OCI-LY1 (cell line): ENCODE results near the gene TPRG1.

Source experiments
- H2AFZ ChIP-seq: fragments of 200-600 bp; sonication (generic), shearing (Covaris generic); 2 replicates; pipeline ENCODE4 v1.6.0; 2014; ENCODE audit warnings: antibody characterized with exemption, mild to moderate bottlenecking, low read length
- H3F3A ChIP-seq: fragments of 200-600 bp; sonication (generic), shearing (Covaris generic); 2 replicates; pipeline ENCODE4 v1.6.0; 2014; ENCODE audit warnings: mild to moderate bottlenecking, antibody characterized with exemption, low read length, moderate library complexity; ENCODE audit not compliant: insufficient read depth
- H3K27ac ChIP-seq: fragments of 200-600 bp; sonication (generic); 2 replicates; pipeline ENCODE4 v1.5.1; 2014; ENCODE audit warnings: low read length, mixed run types, mild to moderate bottlenecking, low read depth; ENCODE audit not compliant: poor library complexity, severe bottlenecking
- H3K27me3 ChIP-seq: fragments of 200-600 bp; sonication (generic); 2 replicates; pipeline ENCODE4 v1.6.0; 2014; ENCODE audit warnings: antibody characterized with exemption, mild to moderate bottlenecking, low read length, moderate library complexity; ENCODE audit not compliant: insufficient read depth
- H3K36me3 ChIP-seq: fragments of 200-600 bp; sonication (generic); 2 replicates; pipeline ENCODE4 v1.6.1; 2014; ENCODE audit warnings: mild to moderate bottlenecking, antibody characterized with exemption, low read length, moderate library complexity, mixed read lengths; ENCODE audit not compliant: insufficient read depth
- H3K4me1 ChIP-seq: fragments of 200-600 bp; sonication (generic); 2 replicates; pipeline ENCODE4 v1.5.1; 2014; ENCODE audit warnings: mild to moderate bottlenecking, low read length, moderate library complexity; ENCODE audit not compliant: insufficient read depth, severe bottlenecking
- H3K4me2 ChIP-seq: fragments of 200-600 bp; sonication (generic), shearing (Covaris generic); 2 replicates; pipeline ENCODE4 v1.6.1; 2014; ENCODE audit warnings: low read length
- H3K4me3 ChIP-seq: fragments of 200-600 bp; sonication (generic); 2 replicates; pipeline ENCODE4 v1.5.1; 2014; ENCODE audit warnings: low read length, low read depth, mild to moderate bottlenecking, mixed read lengths; ENCODE audit not compliant: poor library complexity, severe bottlenecking
- H3K79me2 ChIP-seq: fragments of 200-600 bp; shearing (Covaris generic); 2 replicates; pipeline ENCODE4 v1.6.1; 2016; ENCODE audit warnings: mixed run types, low read length, mixed read lengths; ENCODE audit not compliant: insufficient read depth
- H3K9ac ChIP-seq: fragments of 200-600 bp; sonication (generic), shearing (Covaris generic); 2 replicates; pipeline ENCODE4 v1.6.1; 2014; ENCODE audit warnings: mild to moderate bottlenecking, low read length, mixed read lengths
- H3K9me2 ChIP-seq: fragments of 200-600 bp; sonication (generic), shearing (Covaris generic); 2 replicates; pipeline ENCODE4 v1.6.1; 2014; ENCODE audit warnings: low read depth, mild to moderate bottlenecking, low read length, mixed read lengths
- H3K9me3 ChIP-seq: fragments of 200-600 bp; shearing (Covaris generic); 2 replicates; pipeline ENCODE4 v1.6.1; 2014; ENCODE audit warnings: low read length, mixed read lengths
- H4K20me1 ChIP-seq: fragments of 200-600 bp; sonication (generic), shearing (Covaris generic); 2 replicates; pipeline ENCODE4 v1.6.0; 2016; ENCODE audit warnings: mild to moderate bottlenecking, low read length; ENCODE audit not compliant: insufficient read depth
- CTCF ChIP-seq: fragments of 200-600 bp; sonication (generic), shearing (Covaris generic); IDR thresholded peaks from 2 replicates; pipeline ENCODE4 v1.5.1; 2017; ENCODE audit warnings: mild to moderate bottlenecking, antibody characterized with exemption, low read length, moderate library complexity, mixed read lengths
- EZH2 ChIP-seq: fragments of 200-600 bp; sonication (generic), shearing (Covaris generic); IDR thresholded peaks from 2 replicates; pipeline ENCODE4 v1.8.0; 2017; ENCODE audit warnings: borderline replicate concordance, mixed run types, mild to moderate bottlenecking, antibody characterized with exemption, low read length, moderate library complexity, mixed read lengths

Gene TPRG1

GRCh38 chr3:189289251-189289650, 117.5 kb downstream of the TPRG1 start:
- H3F3A ChIP-seq: no peaks in the 10 kb centered on the region
- no peak overlapping the region for H3K4me3 ChIP-seq
- H3K9me2 ChIP-seq: no peaks in the 10 kb centered on the region
- no peak overlapping the region for H3K27ac ChIP-seq
- H3K79me2 ChIP-seq: no peaks in the 10 kb centered on the region
- H3K4me2 ChIP-seq: no peak overlapping the region
- no peaks in the 10 kb centered on the region for H3K27me3 ChIP-seq
- no peaks in the 10 kb centered on the region for H4K20me1 ChIP-seq
- H3K9ac ChIP-seq: no peak overlapping the region
- TF ChIP-seq CTCF: no peak
- TF ChIP-seq EZH2: no peak
- no peaks in the 10 kb centered on the region for H3K36me3 ChIP-seq
- no peaks in the 10 kb centered on the region for H3K4me1 ChIP-seq
- no peak overlapping the region for H2AFZ ChIP-seq
- H3K9me3 ChIP-seq: no peaks in the 10 kb centered on the region

GRCh38 chr3:189292667-189293484, 121.1 kb downstream of the TPRG1 start:
- no peak overlapping the region for H2AFZ ChIP-seq
- TF ChIP-seq EZH2 (no peak), CTCF (no peak)
- H3K9me3 ChIP-seq: no peaks in the 10 kb centered on the region
- no peaks in the 10 kb centered on the region for H3K27me3 ChIP-seq
- no peaks in the 10 kb centered on the region for H4K20me1 ChIP-seq
- no peaks in the 10 kb centered on the region for H3K36me3 ChIP-seq
- no peaks in the 10 kb centered on the region for H3K9me2 ChIP-seq
- no peaks in the 10 kb centered on the region for H3K79me2 ChIP-seq
- H3K27ac ChIP-seq: no peak overlapping the region
- no peaks in the 10 kb centered on the region for H3F3A ChIP-seq
- no peak overlapping the region for H3K9ac ChIP-seq
- H3K4me1 ChIP-seq: no peaks in the 10 kb centered on the region
- no peak overlapping the region for H3K4me3 ChIP-seq
- no peak overlapping the region for H3K4me2 ChIP-seq

DNA sequence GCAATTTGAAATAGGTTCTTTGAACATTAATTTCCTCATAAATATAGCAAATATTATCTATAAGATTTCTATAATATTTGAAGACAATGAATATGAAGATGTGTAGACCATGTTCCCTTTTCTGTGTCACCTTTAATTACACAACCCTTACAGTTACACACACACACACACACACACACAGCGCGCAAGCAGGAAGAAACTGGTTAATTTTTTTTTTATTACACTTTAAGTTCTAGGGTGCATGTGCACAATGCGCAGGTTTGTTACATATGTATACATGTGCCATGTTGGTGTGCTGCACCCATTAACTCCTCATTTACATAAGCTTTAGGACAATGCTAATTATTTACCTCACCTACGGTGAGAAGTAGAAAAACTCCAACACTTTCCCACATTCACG, 122.9 kb downstream of the TPRG1 start:
- no peaks in the 10 kb centered on the region for H3K9me3 ChIP-seq
- no peaks in the 10 kb centered on the region for H3K9me2 ChIP-seq
- no peaks in the 10 kb centered on the region for H3K36me3 ChIP-seq
- H3K4me2 ChIP-seq: no peak overlapping the region
- H3K9ac ChIP-seq: no peak overlapping the region
- no peaks in the 10 kb centered on the region for H3K4me1 ChIP-seq
- H2AFZ ChIP-seq: no peak overlapping the region
- H3K79me2 ChIP-seq: no peaks in the 10 kb centered on the region
- no peaks in the 10 kb centered on the region for H3F3A ChIP-seq
- TF ChIP-seq EZH2 (no peak), CTCF (no peak)
- H4K20me1 ChIP-seq: no peaks in the 10 kb centered on the region
- H3K4me3 ChIP-seq: no peak overlapping the region
- no peaks in the 10 kb centered on the region for H3K27me3 ChIP-seq
- H3K27ac ChIP-seq: no peak overlapping the region
